Smooth muscle cell (in vitro differentiated cells): Measurements from ENCODE around the gene FAM81A. TPM values are rescaled to one million over a fixed set of nuclear protein-coding genes. Genes with fewer than 3 reads are reported as not detected.
"Not testable (repeated sequence)": the region's sequence is repeated elsewhere in the genome, so short reads cannot be mapped to it uniquely, and the experiment has no call there.

Source experiments
- DNase-seq: peaks from one replicate; lab custom pipeline; 2025; ENCODE audit not compliant: unreplicated experiment; lab: John Stamatoyannopoulos, UW
- H2AFZ ChIP-seq: fragments of 200-600 bp; sonication (generic); 2 replicates; pipeline ENCODE4 v1.6.0; 2016; ENCODE audit warnings: antibody characterized with exemption, low read depth, mild to moderate bottlenecking
- H3F3A ChIP-seq: fragments of 200-600 bp; sonication (generic); 2 replicates; pipeline ENCODE4 v1.6.0; 2017; ENCODE audit warnings: antibody characterized with exemption, low read depth
- H3K27ac ChIP-seq: fragments of 200-600 bp; sonication (generic); 2 replicates; pipeline ENCODE4 v1.5.1; 2016; ENCODE audit warnings: low read depth, mild to moderate bottlenecking
- H3K27me3 ChIP-seq: fragments of 200-600 bp; sonication (generic); 2 replicates; pipeline ENCODE4 v1.6.1; 2016; ENCODE audit warnings: low read depth, mild to moderate bottlenecking
- H3K36me3 ChIP-seq: fragments of 200-600 bp; sonication (generic); 2 replicates; pipeline ENCODE4 v1.5.1; 2016; ENCODE audit warnings: low read depth
- H3K4me1 ChIP-seq: fragments of 200-600 bp; sonication (generic); 2 replicates; pipeline ENCODE4 v1.5.1; 2016; ENCODE audit warnings: low read depth
- H3K4me2 ChIP-seq: fragments of 200-600 bp; sonication (generic); 2 replicates; pipeline ENCODE4 v1.6.0; 2016; ENCODE audit warnings: mild to moderate bottlenecking
- H3K4me3 ChIP-seq: fragments of 200-600 bp; sonication (generic); 2 replicates; pipeline ENCODE4 v1.5.1; 2016; ENCODE audit warnings: mild to moderate bottlenecking
- H3K79me2 ChIP-seq: fragments of 200-600 bp; sonication (generic); 2 replicates; pipeline ENCODE4 v1.6.0; 2016; ENCODE audit warnings: low read depth, mild to moderate bottlenecking
- H3K9ac ChIP-seq: fragments of 200-600 bp; sonication (generic); 2 replicates; pipeline ENCODE4 v1.6.0; 2016; ENCODE audit warnings: low read depth
- H3K9me3 ChIP-seq: fragments of 200-600 bp; sonication (generic); replicated peaks from 2 replicates; pipeline ENCODE4 v1.5.1; 2016; ENCODE audit warnings: low read depth
- H4K20me1 ChIP-seq: fragments of 200-600 bp; sonication (generic); 2 replicates; pipeline ENCODE4 v1.6.0; 2016; ENCODE audit warnings: low read depth
- CTCF ChIP-seq: fragments of 200-600 bp; sonication (generic); IDR thresholded peaks from 2 replicates; pipeline ENCODE4 v1.5.1; 2017; ENCODE audit warnings: borderline replicate concordance, mild to moderate bottlenecking, antibody characterized with exemption; ENCODE audit not compliant: insufficient read depth, poor library complexity, severe bottlenecking
- WGBS: methylation state at CpG from one replicate; pipeline ENCODE4 v1.1.7; 2016; ENCODE audit warnings: low lambda C conversion rate; 5-methylcytosine and 5-hydroxymethylcytosine counted together
- polyA plus RNA-seq: library from polyadenylated mRNA; unstranded; fragments of >200 nt; fragmentation: Nextera tagmentation; extraction: Ambion mirVana; gene quantifications from 2 replicates; pipeline ENCODE4 v1.2.1, GENCODE V29; 2016
- total RNA-seq: library from RNA; depleted of rRNA; stranded (reverse); fragments of >200 nt; gene quantifications from 2 replicates; pipeline ENCODE4 v1.2.3, GENCODE V29; 2014

FAM81A gene
- total and polyA plus RNA-seq, 2 experiments from 2014 or later = 0.04 to 1.8 TPM

- Histone ChIP-seq H3F3A (no peaks in the 10 kb centered on the region), H3K4me2 (no peak overlapping the region), H3K27ac (no peak overlapping the region), H3K9me3 (no peaks in the 10 kb centered on the region), H2AFZ (no peak overlapping the region), H3K4me3 (no peak overlapping the region), H3K9ac (no peak overlapping the region), H3K79me2 (no peaks in the 10 kb centered on the region), H4K20me1 (no peaks in the 10 kb centered on the region), H3K4me1 (no peaks in the 10 kb centered on the region), H3K36me3 (no peaks in the 10 kb centered on the region), H3K27me3 (peaks cover 37% of the 10 kb centered on the region)
- DNase-seq = no peak
- peak; percentile 28 for TF ChIP-seq CTCF
- 14% methylated on average over 13 of the region's 16 CpGs for WGBS
Measured at GRCh38 chr15:59420986-59421618, 16.9 kb upstream of the FAM81A start.

GRCh38 chr15:59424616-59425015 lies 13.4 kb upstream of the FAM81A start:
- Histone ChIP-seq H3K4me3 (no peak overlapping the region), H3K9ac (no peak overlapping the region), H3K36me3 (no peaks in the 10 kb centered on the region), H4K20me1 (no peaks in the 10 kb centered on the region), H3K27me3 (peaks cover 18% of the 10 kb centered on the region), H3K9me3 (no peaks in the 10 kb centered on the region), H3K79me2 (no peaks in the 10 kb centered on the region), H3F3A (no peaks in the 10 kb centered on the region), H3K27ac (no peak overlapping the region), H2AFZ (no peak overlapping the region), H3K4me2 (no peak overlapping the region), H3K4me1 (no peaks in the 10 kb centered on the region)
- WGBS = 61% methylated on average over 5 of the region's 5 CpGs
- no peak for TF ChIP-seq CTCF
- DNase-seq = no peak

GRCh38 chr15:59428898-59429297 lies 9.1 kb upstream of the FAM81A start:
- not testable (repeated sequence) for H3K4me2 ChIP-seq, H3K9me3 ChIP-seq, H4K20me1 ChIP-seq, H2AFZ ChIP-seq, H3K36me3 ChIP-seq, H3K27ac ChIP-seq, H3K9ac ChIP-seq, DNase-seq, H3K4me3 ChIP-seq, H3F3A ChIP-seq, H3K79me2 ChIP-seq, H3K4me1 ChIP-seq
- 81% methylated on average over 3 of the region's 3 CpGs for WGBS
- H3K27me3 ChIP-seq = peaks cover 13% of the 10 kb centered on the region

- DNase-seq = no peak
- peaks cover 5% of the 10 kb centered on the region for H3K4me1 ChIP-seq
- no peak overlapping the region for H3K9ac ChIP-seq
- WGBS = 100% methylated on average over 1 of the region's 1 CpG
- no peaks in the 10 kb centered on the region for H3K36me3 ChIP-seq
- no peak overlapping the region for H3K4me3 ChIP-seq
- H3K9me3 ChIP-seq = no peaks in the 10 kb centered on the region
- no peaks in the 10 kb centered on the region for H4K20me1 ChIP-seq
- no peak overlapping the region for H3K27ac ChIP-seq
- no peaks in the 10 kb centered on the region for H3F3A ChIP-seq
- peaks cover 43% of the 10 kb centered on the region for H3K27me3 ChIP-seq
- H3K79me2 ChIP-seq = no peaks in the 10 kb centered on the region
- H3K4me2 ChIP-seq = no peak overlapping the region
- TF ChIP-seq CTCF = no peak
- H2AFZ ChIP-seq = no peak overlapping the region
Measured at GRCh38 chr15:59432389-59432788, 5.6 kb upstream of the FAM81A start.
